Activated CD8-positive, alpha-beta T cell treated with anti-CD3 and anti-CD28 coated beads for 36 hours (primary cell): ENCODE data around the gene NR1H4. TPM values are rescaled to one million over a fixed set of nuclear protein-coding genes. Genes with fewer than 3 reads are reported as not detected.

ENCODE experiments used
- ATAC-seq: fragments of 200-7000 bp; cut with Tn5 transposase; one replicate; pipeline ENCODE4 v1.10.0; 2021; ENCODE audit warnings: mild to moderate bottlenecking, moderate library complexity
- CTCF ChIA-PET: fragments of 350-600 bp; sonication (Branson Sonifier 250); formaldehyde crosslinking; loops from one replicate; lab custom pipeline; 2021; ENCODE audit warnings: antibody characterized with exemption; lab: Charles Lee
- POLR2A ChIA-PET: fragments of 350-600 bp; sonication (Branson Sonifier 250); formaldehyde crosslinking; loops from one replicate; lab custom pipeline; 2021; ENCODE audit warnings: antibody characterized with exemption; lab: Charles Lee
- DNase-seq: peaks from one replicate; pipeline ENCODE4 v3.0.0-alpha.2; 2020
- H3K27ac Mint-ChIP-seq: one replicate; pipeline ENCODE4 v1.8.0; 2021; ENCODE audit warnings: mild to moderate bottlenecking, mixed read lengths
- H3K27me3 Mint-ChIP-seq: one replicate; pipeline ENCODE4 v1.8.0; 2021; ENCODE audit warnings: mixed read lengths
- H3K36me3 Mint-ChIP-seq: one replicate; pipeline ENCODE4 v1.8.0; 2021; ENCODE audit warnings: low read depth, mixed read lengths
- H3K4me1 Mint-ChIP-seq: one replicate; pipeline ENCODE4 v1.8.0; 2021; ENCODE audit warnings: low read depth, mixed read lengths
- H3K4me3 Mint-ChIP-seq: one replicate; pipeline ENCODE4 v1.8.0; 2021; ENCODE audit warnings: mild to moderate bottlenecking, moderate library complexity, mixed read lengths
- H3K9me3 Mint-ChIP-seq: one replicate; pipeline ENCODE4 v1.8.0; 2021; ENCODE audit warnings: mixed read lengths
- intact Hi-C: fragments of 100-400 bp; cut with micrococcal nuclease; formaldehyde crosslinking; loops from one replicate; pipeline ENCODE4 v1.10.0; 2022
- total RNA-seq, 2 experiments: library from RNA; stranded (reverse); gene quantifications; one replicate each; pipeline ENCODE4 v1.2.3, GENCODE V29; 2021
- TF ChIP-seq, protein P1 (sequence below): fragments of 200-600 bp; IDR thresholded peaks from one replicate; pipeline ENCODE4 v1.8.0; 2022; ENCODE audit warnings: antibody characterized with exemption, mild to moderate bottlenecking

The NR1H4 gene
- total RNA-seq, 2 experiments from 2014 or later = not detected

DNA sequence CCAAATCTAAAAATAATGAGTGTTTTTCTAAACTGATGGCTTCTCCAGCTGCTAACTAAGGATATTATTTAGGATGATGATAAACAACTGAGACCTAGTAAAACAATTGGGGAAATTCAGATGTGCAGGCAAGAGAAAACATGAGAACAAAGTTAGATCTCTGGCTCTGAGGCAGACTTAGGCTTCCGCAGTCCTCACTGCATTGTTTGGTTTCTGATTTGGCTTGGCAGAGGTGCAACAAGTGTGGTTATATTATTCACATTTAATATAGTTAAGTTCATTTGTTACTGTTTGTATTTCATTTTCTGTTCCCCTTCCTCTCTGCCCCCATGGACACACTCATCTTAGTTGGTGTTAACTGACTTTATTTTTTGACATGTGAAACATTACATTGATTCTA is 30.2 kb upstream of the NR1H4 start:
- Mint-ChIP-seq H3K27me3 (peaks cover 11% of the 10 kb centered on the region), H3K4me1 (no peaks in the 10 kb centered on the region), H3K4me3 (no peak overlapping the region), H3K36me3 (no peaks in the 10 kb centered on the region), H3K9me3 (no peaks in the 10 kb centered on the region), H3K27ac (no peak overlapping the region)
- ChIA-PET CTCF (no interaction called here), POLR2A (no interaction called here)
- ATAC-seq (no peak), DNase-seq (no peak)
- TF ChIP-seq, protein P1, sequence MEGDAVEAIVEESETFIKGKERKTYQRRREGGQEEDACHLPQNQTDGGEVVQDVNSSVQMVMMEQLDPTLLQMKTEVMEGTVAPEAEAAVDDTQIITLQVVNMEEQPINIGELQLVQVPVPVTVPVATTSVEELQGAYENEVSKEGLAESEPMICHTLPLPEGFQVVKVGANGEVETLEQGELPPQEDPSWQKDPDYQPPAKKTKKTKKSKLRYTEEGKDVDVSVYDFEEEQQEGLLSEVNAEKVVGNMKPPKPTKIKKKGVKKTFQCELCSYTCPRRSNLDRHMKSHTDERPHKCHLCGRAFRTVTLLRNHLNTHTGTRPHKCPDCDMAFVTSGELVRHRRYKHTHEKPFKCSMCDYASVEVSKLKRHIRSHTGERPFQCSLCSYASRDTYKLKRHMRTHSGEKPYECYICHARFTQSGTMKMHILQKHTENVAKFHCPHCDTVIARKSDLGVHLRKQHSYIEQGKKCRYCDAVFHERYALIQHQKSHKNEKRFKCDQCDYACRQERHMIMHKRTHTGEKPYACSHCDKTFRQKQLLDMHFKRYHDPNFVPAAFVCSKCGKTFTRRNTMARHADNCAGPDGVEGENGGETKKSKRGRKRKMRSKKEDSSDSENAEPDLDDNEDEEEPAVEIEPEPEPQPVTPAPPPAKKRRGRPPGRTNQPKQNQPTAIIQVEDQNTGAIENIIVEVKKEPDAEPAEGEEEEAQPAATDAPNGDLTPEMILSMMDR = no peak
- intact Hi-C loops = no loop called here

DNA sequence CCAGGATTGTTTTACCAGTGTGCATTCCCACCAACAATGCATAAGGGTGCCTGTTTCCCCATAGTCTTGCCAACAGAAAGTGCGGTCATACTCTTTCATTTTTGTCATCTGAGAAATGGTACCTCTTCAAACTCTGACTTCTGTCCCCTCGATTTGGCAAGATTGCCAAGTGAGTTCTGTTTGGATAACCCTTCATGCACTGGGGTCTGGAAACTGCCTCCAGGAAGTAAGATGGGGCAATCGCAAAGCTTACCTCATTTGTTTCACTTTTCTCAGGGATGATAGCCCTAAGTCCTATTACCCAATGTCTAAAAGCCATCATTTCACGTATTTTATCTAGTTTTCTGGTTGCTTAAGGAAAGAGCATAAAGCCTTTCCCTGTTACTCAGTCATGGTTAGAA is 28.6 kb upstream of the NR1H4 start:
- DNase-seq = no peak
- H3K27ac Mint-ChIP-seq = no peak overlapping the region
- TF ChIP-seq, protein P1 = no peak
- peaks cover 16% of the 10 kb centered on the region for H3K27me3 Mint-ChIP-seq
- H3K36me3 Mint-ChIP-seq = no peaks in the 10 kb centered on the region
- no peak overlapping the region for H3K4me3 Mint-ChIP-seq
- POLR2A ChIA-PET = no interaction called here
- intact Hi-C loops = no loop called here
- ATAC-seq = no peak
- CTCF ChIA-PET = no interaction called here
- H3K4me1 Mint-ChIP-seq = no peaks in the 10 kb centered on the region
- H3K9me3 Mint-ChIP-seq = no peaks in the 10 kb centered on the region

DNA sequence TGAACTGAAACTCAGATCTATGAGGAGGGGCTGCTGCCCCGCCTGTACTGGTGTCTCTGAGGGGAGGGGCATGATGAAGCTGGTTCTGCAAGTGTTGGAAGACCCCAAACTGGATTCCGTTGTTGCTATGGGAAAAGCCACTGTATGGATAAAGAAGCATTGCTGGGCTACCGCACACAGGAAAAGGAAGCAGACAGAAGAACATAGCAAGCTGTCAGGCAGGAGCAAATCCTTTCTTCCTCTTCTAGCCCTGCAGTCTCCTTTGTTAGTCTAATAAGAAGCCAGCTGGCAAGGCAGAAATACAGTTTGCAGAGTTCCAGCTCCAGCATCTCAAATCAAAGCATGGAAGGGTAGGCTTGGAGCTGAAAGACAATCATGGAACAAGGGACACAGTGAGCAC is 26.3 kb upstream of the NR1H4 start:
- no peak for ATAC-seq
- CTCF ChIA-PET = no interaction called here

DNA sequence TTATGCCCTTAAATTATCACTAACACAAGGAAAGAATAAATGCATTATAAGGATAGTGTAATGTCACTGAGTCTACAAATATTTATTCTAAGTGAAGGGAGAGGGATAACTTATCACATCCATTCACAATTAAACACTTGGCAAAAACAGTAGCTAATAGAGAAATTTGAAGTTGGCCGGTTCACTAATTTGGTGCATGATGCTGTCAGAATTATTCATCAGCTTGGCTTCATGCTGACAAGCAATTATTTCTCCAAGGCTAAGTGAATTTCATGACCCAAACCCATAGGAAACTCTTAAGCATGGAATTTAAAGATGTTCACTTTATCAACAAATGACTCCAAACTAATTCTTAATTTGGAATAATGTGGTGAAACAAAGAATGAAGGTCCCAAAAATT is 25.0 kb upstream of the NR1H4 start:
- Mint-ChIP-seq H3K9me3 (no peaks in the 10 kb centered on the region), H3K4me3 (no peak overlapping the region), H3K27me3 (peaks cover 19% of the 10 kb centered on the region), H3K27ac (no peak overlapping the region), H3K36me3 (no peaks in the 10 kb centered on the region), H3K4me1 (no peaks in the 10 kb centered on the region)
- ATAC-seq (no peak), DNase-seq (no peak)
- CTCF ChIA-PET = no interaction called here
- TF ChIP-seq, protein P1 = no peak
- intact Hi-C loops = no loop called here
- POLR2A ChIA-PET = no interaction called here

More for the DNA sequence above, 26.3 kb upstream of the NR1H4 start:
- intact Hi-C loops = no loop called here
- TF ChIP-seq, protein P1 = no peak
- no peak overlapping the region for H3K27ac Mint-ChIP-seq
- H3K4me3 Mint-ChIP-seq = no peak overlapping the region
- POLR2A ChIA-PET = no interaction called here
- no peaks in the 10 kb centered on the region for H3K36me3 Mint-ChIP-seq
- H3K27me3 Mint-ChIP-seq = peaks cover 19% of the 10 kb centered on the region
- no peaks in the 10 kb centered on the region for H3K9me3 Mint-ChIP-seq
- H3K4me1 Mint-ChIP-seq = no peaks in the 10 kb centered on the region
- DNase-seq = no peak

DNA sequence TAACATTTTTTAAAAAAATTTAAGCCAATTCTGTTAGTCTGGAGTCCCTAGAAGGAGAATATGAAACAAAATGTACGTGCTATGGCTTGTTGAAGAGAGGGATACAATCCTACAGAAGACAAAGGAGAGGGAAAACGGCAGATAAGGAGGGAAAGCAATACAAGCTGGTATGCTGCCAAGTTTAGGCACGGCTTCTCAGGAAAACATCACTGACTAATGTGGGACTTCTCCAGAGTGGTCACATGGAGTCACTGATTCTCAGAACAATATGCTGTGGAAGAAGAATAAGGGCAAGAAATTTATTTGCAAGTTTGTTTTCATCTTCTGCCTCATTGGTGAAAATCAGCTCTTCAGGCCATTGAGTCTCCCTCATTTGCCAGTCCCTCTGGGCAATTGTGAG is 22.9 kb upstream of the NR1H4 start:
- ChIA-PET CTCF (interaction anchor here (0.9 kb wide), 1 partner anchor 46 kb away, joined by 4 read pairs; no protein-coding TSS in a partner anchor), POLR2A (no interaction called here)
- Mint-ChIP-seq H3K36me3 (no peaks in the 10 kb centered on the region), H3K27ac (no peak overlapping the region), H3K9me3 (no peaks in the 10 kb centered on the region), H3K4me1 (no peaks in the 10 kb centered on the region), H3K4me3 (no peak overlapping the region), H3K27me3 (peaks cover 13% of the 10 kb centered on the region)
- ATAC-seq (no peak), DNase-seq (no peak)
- TF ChIP-seq, protein P1 = no peak
- intact Hi-C loops = no loop called here
